HG02588 (cell line): ENCODE results near the gene PARD3B.

Experiments
- ATAC-seq: cut with Tn5 transposase; IDR thresholded peaks from one replicate; pipeline ENCODE4 v1.9.1; 2021; ENCODE audit warnings: mild to moderate bottlenecking, moderate library complexity; ENCODE audit not compliant: unreplicated experiment

The PARD3B gene

GRCh38 chr2:205367331-205367935, 822.2 kb downstream of the PARD3B start:
- ATAC-seq: no peak

DNA sequence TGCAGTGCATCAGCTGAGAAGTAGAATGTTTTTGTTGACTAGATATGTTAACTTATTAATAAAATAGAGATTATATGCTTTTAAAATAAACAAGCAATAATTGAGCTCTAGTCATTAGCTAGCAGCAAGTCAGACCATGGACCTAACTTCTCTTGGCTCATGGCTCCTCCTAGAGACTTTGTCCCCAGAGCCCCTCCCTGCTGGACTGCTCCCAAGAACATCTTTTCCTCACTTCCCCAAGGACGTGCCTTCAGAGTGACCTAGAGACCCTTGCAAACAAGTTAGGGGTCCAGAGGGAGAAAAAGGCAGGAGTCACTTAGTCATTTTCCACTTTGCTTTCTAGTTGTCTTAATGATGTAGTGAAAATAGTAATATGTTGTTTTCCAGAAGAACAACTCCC, 824.5 kb downstream of the PARD3B start:
- ATAC-seq: no peak

DNA sequence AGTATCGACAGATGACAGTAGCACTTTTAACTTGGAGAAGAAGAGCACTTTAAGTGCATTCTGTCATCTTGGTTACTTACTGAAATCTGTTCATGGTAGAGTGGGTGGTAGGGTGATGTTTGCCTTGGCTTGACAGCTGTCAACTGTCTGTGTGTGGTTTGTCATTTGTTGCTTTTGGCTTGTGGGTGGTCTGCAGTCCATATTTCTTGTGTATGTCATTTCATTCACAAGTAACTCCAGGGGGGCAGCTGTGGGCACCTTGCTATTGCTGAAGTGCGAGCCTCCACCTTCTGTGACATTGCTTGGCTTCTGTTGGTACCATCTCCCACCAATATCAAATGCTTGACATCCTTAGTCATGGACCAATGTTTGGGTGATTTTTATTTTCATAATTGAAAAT, 825.5 kb downstream of the PARD3B start:
- ATAC-seq: no peak

DNA sequence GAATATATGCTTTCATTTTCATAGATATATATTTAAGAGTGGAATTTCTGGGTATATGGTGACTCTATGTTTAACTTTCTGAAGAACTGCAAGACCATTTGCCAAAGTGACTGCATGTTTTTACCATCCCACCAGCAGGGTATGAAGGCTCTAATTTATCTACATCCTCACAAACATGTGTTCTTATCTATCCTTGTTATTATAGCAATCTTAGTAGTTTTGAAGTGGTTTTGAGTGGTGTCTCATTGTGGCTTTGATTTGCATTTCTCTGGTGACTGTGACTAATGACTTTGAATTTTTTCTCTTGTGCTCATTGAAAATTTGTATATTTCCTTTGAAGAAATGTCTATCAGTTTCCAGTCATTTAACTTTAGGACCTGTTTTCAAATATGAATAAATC, 826.9 kb downstream of the PARD3B start:
- ATAC-seq: no peak

DNA sequence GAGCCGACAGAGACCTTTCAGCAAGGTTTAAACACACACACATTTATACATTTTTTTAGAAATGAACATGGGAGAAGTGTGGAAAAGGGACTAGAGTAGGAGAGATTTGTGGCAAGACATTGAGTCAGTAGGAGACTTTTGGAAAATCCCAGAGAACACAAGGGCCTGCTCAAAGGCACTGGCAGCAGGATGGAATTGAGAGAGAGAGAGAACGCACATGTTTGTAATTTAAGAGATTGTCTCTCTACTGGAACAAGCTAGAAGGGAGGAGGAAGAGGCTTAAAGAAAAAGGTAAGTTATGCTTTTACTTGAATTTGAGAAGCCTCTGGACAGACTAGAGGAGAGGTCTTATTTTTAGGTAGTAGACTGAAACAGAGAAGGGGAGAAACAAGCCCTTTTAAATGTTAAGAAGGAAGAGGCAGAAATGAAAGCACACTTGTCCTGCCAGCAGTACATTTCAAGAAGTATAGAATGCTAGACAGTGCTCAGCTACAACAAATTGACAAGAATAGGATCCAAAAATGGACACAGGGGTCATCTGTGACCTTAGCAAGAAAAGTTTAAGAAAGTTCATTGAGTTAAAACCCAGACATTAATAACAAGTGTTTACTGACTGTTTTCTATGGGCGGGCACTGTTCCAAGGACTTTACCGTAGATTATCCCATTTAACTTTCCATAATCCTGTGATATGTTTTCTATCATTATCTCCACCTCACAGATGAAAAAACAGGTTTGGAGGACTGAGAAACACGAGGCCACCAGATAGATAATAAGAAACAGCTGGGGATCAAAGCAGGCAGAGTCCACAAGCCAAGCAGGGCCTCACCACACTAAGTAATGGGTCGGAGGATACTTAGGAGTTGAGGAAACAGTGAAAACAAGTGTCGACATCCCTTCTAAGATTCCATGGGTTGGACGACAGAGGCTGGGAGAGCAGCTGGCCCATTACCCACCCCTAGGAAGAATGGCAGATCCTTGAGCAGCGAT, 830.5 kb downstream of the PARD3B start:
- no peak for ATAC-seq

GRCh38 chr2:205377324-205377723, 832.0 kb downstream of the PARD3B start:
- ATAC-seq: no peak

- no peak for ATAC-seq
Observed at GRCh38 chr2:205383601-205384000, 838.3 kb downstream of the PARD3B start.

GRCh38 chr2:205386109-205386508, 840.8 kb downstream of the PARD3B start:
- no peak for ATAC-seq

DNA sequence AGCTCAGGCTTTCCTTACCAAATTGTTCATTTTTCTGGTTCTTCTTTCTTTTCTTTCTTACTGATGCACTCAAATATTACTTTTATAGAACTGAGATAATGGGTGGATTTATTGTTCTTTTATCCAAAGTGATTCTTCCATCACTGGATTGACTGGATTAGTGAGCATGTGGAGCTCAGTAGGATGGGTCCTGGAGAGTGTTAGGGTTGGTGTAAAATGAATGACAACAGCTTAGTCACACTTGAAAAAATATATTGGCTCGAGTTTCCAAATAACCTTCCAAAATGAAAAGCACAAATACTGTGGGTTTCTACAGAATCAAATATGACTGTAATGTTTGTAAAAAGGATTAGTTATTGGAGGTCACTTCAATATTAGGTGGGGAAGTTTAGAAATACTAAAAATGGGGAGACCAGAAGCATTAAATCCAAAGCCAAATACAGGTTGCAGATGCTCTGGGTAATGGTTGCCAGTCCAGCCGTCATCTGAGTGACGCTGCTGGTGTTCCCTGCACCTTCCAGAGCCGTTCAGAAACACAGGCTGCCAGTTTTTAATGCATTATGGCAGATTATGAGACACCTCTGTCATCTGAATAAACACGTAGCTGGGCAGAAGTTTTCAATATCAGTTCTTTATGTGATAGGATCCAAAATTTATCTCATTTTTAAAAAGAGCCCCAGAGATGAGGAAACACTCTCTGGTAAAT, 842.2 kb downstream of the PARD3B start:
- no peak for ATAC-seq

DNA sequence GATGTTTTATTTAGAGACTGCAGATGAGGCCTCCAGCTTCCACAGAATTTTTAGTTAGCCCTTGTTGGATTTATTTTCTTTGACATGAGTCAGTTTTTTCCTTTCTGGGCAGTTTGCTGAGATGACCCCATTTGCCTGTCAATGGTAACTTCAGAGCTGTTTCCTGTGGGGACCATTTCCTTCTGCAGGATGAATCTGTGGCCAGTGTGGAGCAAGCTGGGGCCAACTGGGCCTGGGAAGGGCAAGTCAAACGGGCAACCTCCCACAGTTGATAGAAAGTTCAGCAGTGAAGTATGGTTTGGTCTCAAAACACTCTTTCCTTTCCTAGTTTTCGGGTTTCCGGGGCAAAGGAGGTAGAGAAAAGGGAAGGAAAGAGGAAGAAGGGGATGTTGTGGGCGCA, 845.6 kb downstream of the PARD3B start:
- ATAC-seq: no peak

GRCh38 chr2:205401511-205401910, 856.2 kb downstream of the PARD3B start:
- ATAC-seq: no peak

DNA sequence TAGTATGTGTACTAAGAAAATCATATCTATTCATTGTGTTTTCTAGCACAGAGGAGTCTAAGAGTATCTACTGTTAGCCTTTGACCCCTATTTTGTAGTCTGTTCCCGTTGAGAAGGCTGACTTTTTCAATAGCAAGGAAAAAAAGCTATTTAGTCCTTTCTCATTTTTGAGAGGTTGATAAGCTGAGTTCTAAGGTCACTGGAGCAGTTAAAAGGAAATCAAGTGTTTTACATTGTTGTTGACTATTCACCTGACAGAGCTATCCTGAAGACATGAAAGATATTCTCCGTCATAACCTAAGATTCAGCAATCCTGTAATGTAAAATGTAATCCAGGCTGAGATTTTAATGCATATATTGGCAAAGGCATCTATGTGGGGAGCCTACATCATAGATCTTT, 856.7 kb downstream of the PARD3B start:
- no peak for ATAC-seq

DNA sequence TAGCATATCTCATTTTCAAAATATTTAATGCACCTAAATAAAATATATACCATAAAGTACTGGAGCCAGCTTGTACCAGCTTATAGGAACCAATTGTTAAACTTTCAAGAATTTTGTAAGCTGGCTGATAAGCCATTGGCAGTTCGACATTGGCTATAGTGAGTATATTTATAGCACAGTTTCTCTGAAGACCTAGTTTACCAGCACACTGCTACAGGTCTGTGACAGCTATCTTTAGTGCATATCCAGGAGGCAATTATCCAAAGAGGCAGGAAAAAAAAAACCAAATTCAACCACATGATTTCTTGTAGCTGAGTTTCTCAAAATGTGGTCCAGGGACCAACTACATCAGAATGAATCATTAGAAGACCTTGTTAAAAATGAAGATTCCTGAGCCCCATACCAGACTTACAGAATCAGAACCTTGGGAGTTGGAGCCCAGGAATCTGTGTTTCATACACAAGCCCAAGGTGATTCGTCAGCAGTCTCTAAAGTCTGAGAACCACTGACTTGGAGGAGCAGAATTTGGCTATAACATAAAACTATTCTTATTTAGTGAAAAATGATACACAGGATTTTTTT, 858.1 kb downstream of the PARD3B start:
- ATAC-seq: no peak

DNA sequence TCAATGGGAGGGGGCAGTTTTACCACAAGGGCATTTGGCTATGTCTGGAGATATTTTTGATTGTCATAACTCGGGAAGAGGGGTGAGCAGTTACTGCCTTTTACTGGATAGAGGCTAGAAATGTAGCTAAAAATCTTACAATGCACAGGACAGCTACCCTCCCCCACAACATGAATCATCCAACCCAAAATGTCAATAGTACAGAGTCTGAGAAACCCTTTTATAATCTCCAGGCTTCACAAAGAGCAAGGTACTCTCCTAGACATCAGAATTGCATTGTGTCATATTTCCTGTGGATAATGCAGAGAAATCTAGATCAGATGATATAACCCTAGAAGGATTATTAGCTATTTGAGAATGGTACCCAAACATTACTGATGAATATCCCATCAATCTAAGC, 859.9 kb downstream of the PARD3B start:
- no peak for ATAC-seq

DNA sequence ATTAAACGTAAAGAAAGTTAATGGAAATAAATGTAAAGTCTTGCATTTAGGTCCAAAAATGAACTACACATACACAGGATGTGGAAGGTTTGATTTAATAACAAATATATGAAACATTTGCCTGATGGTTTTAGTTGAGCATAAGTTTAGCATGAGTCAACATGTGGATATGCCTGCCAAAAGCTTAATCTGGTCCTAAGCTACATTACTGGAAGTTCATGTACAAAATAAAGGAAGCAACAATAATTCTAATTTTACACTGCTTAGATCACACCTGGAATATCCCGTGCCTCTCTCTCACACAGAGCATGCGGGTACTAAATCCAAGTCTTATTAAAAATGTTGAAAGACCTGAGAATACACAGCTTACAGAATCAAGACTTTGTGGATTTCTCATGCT, 860.5 kb downstream of the PARD3B start:
- ATAC-seq: no peak

GRCh38 chr2:205407984-205408383, 862.7 kb downstream of the PARD3B start:
- no peak for ATAC-seq

- ATAC-seq: no peak
Observed at GRCh38 chr2:205408696-205409095, 863.4 kb downstream of the PARD3B start.

GRCh38 chr2:205409411-205409810, 864.1 kb downstream of the PARD3B start:
- ATAC-seq: no peak

DNA sequence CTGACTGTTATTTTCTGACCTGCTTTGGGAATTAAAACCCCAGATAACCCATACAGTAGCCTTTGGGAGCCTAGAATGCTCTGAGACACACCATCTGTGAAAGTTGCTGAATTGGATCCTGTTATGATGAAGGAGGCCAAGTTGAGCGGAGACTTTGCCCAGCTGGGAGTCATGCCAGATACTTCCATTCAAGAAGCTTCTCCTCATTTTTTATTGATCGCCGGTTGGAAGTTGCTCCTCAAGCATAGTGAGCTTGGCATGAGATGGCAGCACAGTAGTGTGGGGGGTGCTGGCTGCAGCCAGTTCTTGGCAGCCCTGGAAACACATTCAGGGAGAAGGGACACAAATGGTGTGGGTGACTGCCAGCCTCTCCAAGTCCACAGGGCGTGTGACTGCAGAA, 866.3 kb downstream of the PARD3B start:
- ATAC-seq: no peak

- no peak for ATAC-seq
Observed at GRCh38 chr2:205424326-205424725, 879.1 kb downstream of the PARD3B start.

DNA sequence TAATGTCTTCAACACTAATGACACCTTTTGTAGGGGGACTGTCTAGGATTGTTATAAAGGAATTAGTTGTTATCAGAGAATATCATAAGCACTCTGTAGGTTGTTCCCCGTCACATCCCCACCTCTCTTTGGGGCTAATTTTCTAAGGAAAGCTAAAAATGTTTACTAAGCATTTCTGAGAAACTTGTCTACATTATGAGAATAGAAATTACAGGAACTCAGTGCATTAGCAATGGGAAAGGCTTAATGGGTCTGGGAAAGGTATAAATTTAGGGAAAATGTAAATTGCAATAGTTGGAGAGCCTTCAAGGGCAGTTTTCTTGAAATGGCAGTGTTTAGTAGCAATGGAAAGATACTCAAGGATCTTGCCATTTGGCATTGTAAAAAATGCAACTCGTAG, 879.8 kb downstream of the PARD3B start:
- no peak for ATAC-seq
